Stimulated activated naive CD8-positive, alpha-beta T cell treated with anti-CD3 and anti-CD28 coated beads, Interleukin-15, Interleukin-2, amounts not matched to agents 100 U/mL and 50 U/mL, for 24 hours (primary cell): ENCODE measurements around the gene GAB2.
A peak's percentile ranks its signal among the peaks of the same experiment; 100 is the strongest.
"Not testable (repeated sequence)": the region's sequence is repeated elsewhere in the genome, so short reads cannot be mapped to it uniquely, and the experiment has no call there.

ENCODE experiments used
- ATAC-seq: fragments of 150-1000 bp; cut with Tn5 transposase; one replicate; pipeline ENCODE4 v1.10.0; 2021
- DNase-seq: peaks from one replicate; pipeline ENCODE4 v3.0.0; 2021

GAB2 gene

DNA sequence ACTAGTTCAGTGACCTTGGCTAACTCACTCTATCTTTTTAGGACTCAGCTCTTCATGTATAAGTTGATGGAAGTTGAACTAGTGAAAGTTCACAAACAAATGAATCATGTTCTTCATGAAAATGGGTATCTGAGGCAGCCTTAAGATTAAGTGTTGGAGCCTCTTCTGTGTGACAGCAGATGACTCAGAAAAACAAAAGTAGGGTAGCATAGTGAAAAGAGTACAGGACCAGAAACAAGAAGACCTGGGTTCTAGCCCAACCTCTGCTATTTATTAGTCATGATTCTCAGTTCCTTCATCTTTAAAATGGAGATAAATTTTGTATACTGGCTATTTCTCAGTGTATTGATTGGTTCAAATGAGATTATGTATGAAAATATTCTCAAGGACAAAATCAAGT, 168.7 kb downstream of the GAB2 start:
- DNase-seq (no peak), ATAC-seq (no peak)

- no peak for ATAC-seq
- DNase-seq, result no peak
Measured at GRCh38 chr11:78248191-78248590, 169.4 kb downstream of the GAB2 start.

GRCh38 chr11:78244546-78245255, 172.9 kb downstream of the GAB2 start:
- no peak for DNase-seq
- ATAC-seq, result no peak

- DNase-seq (no peak), ATAC-seq (no peak)
Measured at GRCh38 chr11:78244080-78244479, 173.5 kb downstream of the GAB2 start.

GRCh38 chr11:78241475-78241874, 176.1 kb downstream of the GAB2 start:
- DNase-seq (no peak), ATAC-seq (no peak)

DNA sequence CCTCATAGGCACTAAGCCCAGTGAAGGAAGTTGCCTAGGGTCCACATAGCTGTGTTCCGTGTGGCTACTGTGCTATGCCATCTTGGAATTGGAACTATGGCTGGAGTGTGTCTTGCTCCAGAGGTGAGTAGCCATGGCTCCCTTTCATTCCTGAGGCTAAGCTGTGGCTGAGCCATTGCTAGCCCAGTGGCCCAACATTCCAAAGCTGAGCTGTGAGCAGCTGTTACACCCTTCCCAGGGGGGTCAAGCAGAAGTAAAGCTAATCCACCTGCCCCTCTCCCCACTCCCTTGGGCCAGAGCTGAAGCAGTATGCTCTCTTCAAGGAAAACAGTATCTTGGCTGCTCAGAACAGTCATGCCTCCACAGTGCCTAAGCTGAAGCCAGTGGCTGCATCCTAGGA, 177.8 kb downstream of the GAB2 start:
- ATAC-seq, result no peak
- no peak for DNase-seq

DNA sequence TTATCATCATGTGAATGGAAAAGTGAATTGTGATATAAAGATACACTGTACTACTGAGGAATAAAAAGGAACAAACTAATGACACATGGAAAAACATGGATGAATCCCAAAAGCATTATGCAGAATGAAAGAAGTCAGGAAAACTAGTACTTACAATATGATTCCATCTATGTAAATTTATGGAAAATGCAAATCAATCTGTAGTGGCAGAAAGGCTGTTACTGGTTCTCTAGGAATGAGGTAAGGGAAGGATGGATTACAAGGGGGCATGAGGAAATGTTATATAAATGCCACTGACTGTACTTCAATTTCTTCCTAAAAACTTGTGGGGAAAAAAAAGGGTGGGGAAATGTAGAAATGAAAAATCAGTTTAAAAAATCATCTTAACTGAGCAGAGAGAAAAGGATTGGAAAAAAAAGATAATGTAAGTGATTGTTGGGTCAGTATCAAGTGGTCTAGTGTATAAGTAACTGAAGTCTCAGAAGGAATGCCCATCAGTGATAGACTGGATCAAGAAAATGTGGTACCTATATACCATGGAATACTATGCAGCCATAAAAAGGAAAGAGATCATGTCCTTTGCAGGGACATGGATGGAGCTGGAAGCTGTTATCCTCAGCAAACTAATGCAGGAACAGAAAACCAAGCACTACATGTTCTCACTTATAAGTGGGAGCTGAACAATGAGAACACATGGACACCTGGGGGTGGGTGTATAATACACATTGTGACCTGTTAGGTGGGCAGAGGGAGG, 180.2 kb downstream of the GAB2 start:
- ATAC-seq, result no peak
- no peak for DNase-seq

GRCh38 chr11:78234006-78234405, 183.6 kb downstream of the GAB2 start:
- ATAC-seq (no peak), DNase-seq (no peak)

DNA sequence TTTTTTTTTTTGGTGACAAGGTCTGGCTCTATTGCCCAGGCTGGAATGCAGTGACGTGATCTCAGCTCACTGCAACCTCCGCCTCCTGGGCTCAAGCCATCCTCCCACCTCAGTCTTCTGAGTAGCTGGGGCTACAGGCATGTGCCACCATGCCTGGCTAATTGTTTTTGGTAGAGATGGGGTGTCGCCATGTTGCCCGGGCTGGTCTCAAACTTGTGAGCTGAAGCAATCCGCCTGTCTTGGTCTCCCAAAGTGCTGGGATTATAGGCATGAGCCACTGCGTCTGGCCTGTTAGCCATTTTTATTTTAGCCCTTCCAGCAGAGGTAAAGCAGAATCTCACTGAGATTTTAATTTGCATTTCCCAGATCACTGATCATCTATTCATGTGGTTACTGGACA, 184.6 kb downstream of the GAB2 start:
- DNase-seq, ATAC-seq: not testable (repeated sequence)

DNA sequence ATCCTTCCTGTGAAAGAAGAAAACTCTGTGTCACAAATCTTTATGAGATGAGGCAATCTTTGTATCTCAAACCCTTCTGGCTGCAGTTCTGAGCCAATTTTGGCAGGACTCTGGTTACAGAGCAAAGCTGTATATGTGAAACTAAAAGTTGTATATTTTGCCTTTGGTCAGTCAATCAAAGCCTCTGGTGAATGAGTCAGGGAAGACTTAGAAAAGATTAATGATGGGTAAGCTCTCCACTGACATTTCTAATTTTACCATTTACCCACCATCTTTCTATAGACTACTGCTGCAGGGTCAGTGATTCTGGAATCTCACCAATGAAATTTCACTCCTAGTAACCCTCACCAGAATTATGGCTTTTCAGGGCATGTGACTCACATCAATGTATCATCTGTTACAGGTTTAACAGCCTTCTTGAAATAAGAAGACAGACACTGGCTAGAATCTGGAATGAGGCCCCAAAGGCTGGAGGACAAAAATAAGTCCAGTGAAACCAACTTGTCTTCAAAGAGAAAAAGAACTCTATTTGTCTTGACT, 185.6 kb downstream of the GAB2 start:
- DNase-seq, result no peak

GRCh38 chr11:78230161-78230877, 187.3 kb downstream of the GAB2 start:
- ATAC-seq (no peak), DNase-seq (no peak)

More for the DNA sequence above, 185.6 kb downstream of the GAB2 start:
- no peak for ATAC-seq

DNA sequence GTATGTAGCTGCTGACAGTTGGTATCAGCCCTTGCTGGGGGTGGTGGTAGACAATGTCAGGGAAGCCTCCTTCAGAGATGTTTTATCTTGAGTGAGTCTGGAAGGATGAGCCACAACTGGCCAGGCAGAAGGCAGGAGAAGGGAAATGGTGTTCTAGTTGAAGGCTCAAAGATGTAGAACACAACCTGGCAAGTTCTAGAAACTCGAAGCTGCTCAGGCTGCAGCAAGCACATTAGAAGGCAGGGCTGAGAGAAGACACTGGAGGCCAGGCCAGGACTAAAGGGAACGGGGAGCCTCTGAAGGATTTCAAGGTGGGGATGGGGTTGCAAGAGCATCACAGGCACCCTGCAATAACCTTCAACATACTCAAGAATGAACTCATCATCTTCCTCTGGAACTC, 188.5 kb downstream of the GAB2 start:
- ATAC-seq (no peak), DNase-seq (no peak)

DNA sequence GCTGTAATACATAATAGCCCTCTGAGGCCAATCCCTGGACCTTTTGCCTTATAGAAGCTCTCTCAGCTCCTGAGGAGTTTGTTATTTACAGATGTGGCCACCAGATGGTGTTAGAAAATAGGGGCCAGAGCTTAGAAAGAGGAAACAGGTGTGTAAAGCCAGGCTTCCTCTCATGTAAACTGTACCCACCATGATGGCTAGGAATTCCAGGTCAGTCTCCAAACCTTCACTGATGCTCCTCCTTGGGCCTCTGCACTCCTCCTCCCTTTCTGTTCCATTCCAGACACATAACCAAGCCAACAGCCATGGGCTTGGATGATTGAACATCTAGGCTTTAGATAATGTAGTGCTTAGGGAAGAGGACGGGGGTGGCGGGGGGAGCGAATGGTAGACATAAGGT, 189.2 kb downstream of the GAB2 start:
- ATAC-seq (no peak), DNase-seq (no peak)

GRCh38 chr11:78227921-78228320, 189.7 kb downstream of the GAB2 start:
- DNase-seq, result no peak
- no peak for ATAC-seq

- ATAC-seq, result peak; percentile 51
Measured at GRCh38 chr11:78226684-78227680, 190.6 kb downstream of the GAB2 start.

GRCh38 chr11:78224906-78225420, 192.7 kb downstream of the GAB2 start:
- no peak for DNase-seq

More at GRCh38 chr11:78226684-78227680, 190.6 kb downstream of the GAB2 start:
- no peak for DNase-seq

DNA sequence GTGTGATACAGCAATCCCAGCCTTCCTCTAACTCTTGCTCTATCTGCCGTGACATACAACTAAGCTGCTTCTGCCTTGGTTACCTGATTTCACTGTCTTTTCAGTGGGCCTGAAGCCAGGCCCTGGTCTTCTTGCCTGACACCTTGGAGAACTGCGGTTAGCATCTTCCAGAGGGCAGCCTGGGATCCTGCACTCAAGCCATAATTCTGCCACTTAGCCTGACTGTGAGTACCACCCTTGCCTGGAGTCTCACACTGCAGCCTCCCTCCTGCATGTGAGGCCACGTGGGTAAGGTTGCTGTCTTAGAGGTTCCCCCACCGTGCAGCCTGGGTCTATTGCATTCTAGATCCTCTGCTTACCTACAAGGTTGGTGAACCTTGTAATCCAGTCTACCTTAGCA, 193.1 kb downstream of the GAB2 start:
- ATAC-seq, result no peak
- no peak for DNase-seq

More at GRCh38 chr11:78224906-78225420, 192.7 kb downstream of the GAB2 start:
- ATAC-seq, result no peak

DNA sequence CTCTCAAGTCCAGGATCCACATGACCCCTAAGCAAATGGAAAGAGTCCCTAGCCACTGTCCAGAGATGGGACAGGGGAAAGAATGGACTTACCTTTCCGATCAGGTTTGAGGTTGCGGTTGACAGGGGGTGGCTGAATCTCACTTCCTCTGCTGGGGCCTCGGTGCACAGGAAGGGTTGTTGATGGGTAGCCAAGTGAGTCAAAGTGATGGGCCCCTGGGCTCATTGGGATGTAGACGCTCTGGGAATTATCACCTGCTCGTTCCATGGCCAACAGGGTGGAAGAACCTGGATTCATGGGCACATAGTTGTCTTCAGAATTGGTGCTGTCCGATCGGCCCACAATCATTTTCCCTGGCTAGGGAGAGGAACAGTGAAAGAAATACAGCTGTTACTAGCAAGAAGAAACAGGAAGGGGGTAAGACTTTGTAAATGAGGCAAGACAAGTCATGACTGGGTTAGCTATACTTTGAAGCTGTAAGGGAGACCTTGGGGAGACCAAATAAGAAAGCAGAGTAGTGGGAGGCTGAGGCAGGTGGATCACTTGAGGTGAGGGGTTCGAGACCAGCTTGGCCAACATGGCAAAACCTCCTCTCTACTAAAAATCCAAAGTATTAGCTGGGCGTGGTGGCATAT, 194.2 kb downstream of the GAB2 start:
- ATAC-seq, result no peak

GRCh38 chr11:78222726-78223125, 194.9 kb downstream of the GAB2 start:
- not testable (repeated sequence) for DNase-seq, ATAC-seq

More for the DNA sequence above, 194.2 kb downstream of the GAB2 start:
- DNase-seq, result no peak
